CD4-positive, alpha-beta memory T cell (primary cell): ENCODE results near the gene PLIN4. TPM values are rescaled to one million over a fixed set of nuclear protein-coding genes. Genes with fewer than 3 reads are reported as not detected.

ENCODE experiments used
- CTCF ChIA-PET: fragments of 350-600 bp; sonication (Branson Sonifier 250); formaldehyde crosslinking; loops from one replicate; lab custom pipeline; 2021; ENCODE audit warnings: inconsistent platforms; ENCODE audit not compliant: partially characterized antibody; lab: Charles Lee
- POLR2A ChIA-PET: fragments of 350-600 bp; sonication (Branson Sonifier 250); formaldehyde crosslinking; loops from one replicate; lab custom pipeline; 2021; ENCODE audit not compliant: partially characterized antibody; lab: Charles Lee
- DNase-seq, 5 donors: peaks; one replicate each; pipeline versions ENCODE4 v3.0.0 to v3.0.0-alpha.2; 2020 to 2022; ENCODE audit warnings: mixed read lengths in 1 of 5
- H3K27ac ChIP-seq: one replicate; pipeline ENCODE4 v1.7.0; 2013; ENCODE audit warnings: low read depth, low read length
- H3K27me3 ChIP-seq: 2 replicates; pipeline ENCODE4 v1.7.0; 2013; ENCODE audit warnings: mild to moderate bottlenecking, low read length, moderate library complexity; ENCODE audit not compliant: insufficient read depth
- H3K36me3 ChIP-seq: 2 replicates; pipeline ENCODE4 v1.7.0; 2013; ENCODE audit warnings: mild to moderate bottlenecking, low read length, moderate library complexity; ENCODE audit not compliant: insufficient read depth
- H3K4me1 ChIP-seq: 2 replicates; pipeline ENCODE4 v1.7.0; 2013; ENCODE audit warnings: mild to moderate bottlenecking, low read length, moderate library complexity; ENCODE audit not compliant: insufficient read depth
- H3K4me3 ChIP-seq, 2 donors: one replicate each; pipeline ENCODE4 v1.7.0; 2013; ENCODE audit warnings: low read length in 2 of 2, mild to moderate bottlenecking in 1 of 2
- H3K9me3 ChIP-seq, 2 donors: one replicate each; pipeline ENCODE4 v1.7.0; 2013; ENCODE audit warnings: low read length in 2 of 2, control low read depth in 1 of 2; ENCODE audit not compliant: control insufficient read depth in 1 of 2
- H3K27ac Mint-ChIP-seq, 7 donors: one replicate each; pipeline ENCODE4 v1.8.0; 2020 to 2021; ENCODE audit warnings: mixed read lengths in 7 of 7, mild to moderate bottlenecking in 6 of 7, inconsistent platforms in 3 of 7, moderate library complexity in 3 of 7
- H3K27me3 Mint-ChIP-seq, 2 donors: one replicate each; pipeline ENCODE4 v1.8.0; 2020 to 2021; ENCODE audit warnings: mixed read lengths in 2 of 2
- H3K36me3 Mint-ChIP-seq, 2 donors: one replicate each; pipeline ENCODE4 v1.8.0; 2020 to 2021; ENCODE audit warnings: mixed read lengths in 2 of 2, inconsistent platforms in 1 of 2, mild to moderate bottlenecking in 1 of 2
- H3K4me1 Mint-ChIP-seq, 4 donors: one replicate each; pipeline ENCODE4 v1.8.0; 2020 to 2021; ENCODE audit warnings: mixed read lengths in 4 of 4, mild to moderate bottlenecking in 1 of 4
- H3K4me3 Mint-ChIP-seq, 8 donors: one replicate each; pipeline ENCODE4 v1.8.0; 2020 to 2021; ENCODE audit warnings: mixed read lengths in 8 of 8, mild to moderate bottlenecking in 7 of 8, moderate library complexity in 6 of 8, inconsistent platforms in 3 of 8
- H3K9me3 Mint-ChIP-seq, 8 donors: one replicate each; pipeline ENCODE4 v1.8.0; 2020 to 2021; ENCODE audit warnings: mixed read lengths in 8 of 8, mild to moderate bottlenecking in 5 of 8, inconsistent platforms in 3 of 8, moderate library complexity in 1 of 8
- intact Hi-C: fragments of 100-400 bp; cut with micrococcal nuclease; formaldehyde crosslinking; loops from one replicate; pipeline ENCODE4 v1.15.1; 2023
- polyA plus RNA-seq, 2 donors: library from polyadenylated mRNA; unstranded; fragments of 300-500 nt; fragmentation: Illumina TruSeq; gene quantifications; one replicate each; pipeline ENCODE4 v1.2.3, GENCODE V29; 2021
- total RNA-seq, 2 experiments: library from RNA; stranded (reverse); gene quantifications; one replicate each; pipeline ENCODE4 v1.2.3, GENCODE V29; 2021

The PLIN4 gene
- total and polyA plus RNA-seq, 4 experiments from 2014 or later = 0.14 to 0.22 (median 0.17) TPM; not detected in 1

DNA sequence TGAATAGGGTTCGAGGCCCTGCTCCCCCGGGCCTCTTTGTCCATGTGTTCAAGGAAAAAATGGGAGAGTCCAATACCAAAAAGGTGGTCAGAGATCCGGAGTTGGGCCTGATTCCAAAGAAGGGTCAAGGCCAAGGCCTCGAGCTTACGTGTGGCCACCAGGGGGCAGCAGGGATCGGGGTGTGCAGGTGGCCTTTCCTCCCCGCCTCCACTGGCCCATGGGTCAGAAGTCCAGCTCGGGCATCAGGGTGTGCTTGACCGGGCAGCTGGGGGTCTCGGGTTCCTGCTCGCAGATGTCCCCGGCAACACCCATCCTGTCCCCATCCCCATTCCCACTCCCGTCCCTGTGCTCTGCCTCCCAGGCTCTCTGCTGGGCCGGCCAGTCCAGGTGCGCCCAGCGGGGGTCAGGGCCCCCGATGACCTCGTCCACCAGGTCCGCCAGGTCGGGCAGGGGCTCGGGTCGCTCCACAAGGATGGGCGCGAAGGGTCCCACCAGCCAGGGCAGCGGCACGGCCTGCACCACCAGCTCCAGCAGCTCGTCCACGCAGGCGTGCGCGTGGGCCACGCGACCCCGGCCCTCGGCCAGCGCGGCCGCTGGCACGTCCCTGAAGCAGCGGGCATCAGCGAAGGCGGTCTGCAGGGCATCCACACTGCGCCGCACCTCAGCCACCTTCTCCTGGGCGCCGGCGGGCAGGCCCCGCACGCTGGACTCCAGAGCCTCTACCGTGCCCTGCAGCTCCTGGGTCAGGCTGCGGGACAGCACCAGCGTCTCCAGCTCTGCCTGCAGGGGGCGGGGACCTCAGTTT is 5.2 kb upstream of the PLIN4 start:
- ChIA-PET CTCF (interaction anchor here (0.8 to 1.3 kb wide), 4 partner anchors 11 to 112 kb away, joined by 3 to 4 read pairs (median 4); partner anchors contain the start of gene PLIN5), POLR2A (no interaction called here)
- peak in 1 of 5 donors; percentile 10 for DNase-seq
- Histone ChIP-seq H3K27me3 (no peaks in the 10 kb centered on the region), H3K27ac (no peak overlapping the region), H3K4me3 (no peak overlapping the region), H3K9me3 (no peaks in the 10 kb centered on the region), H3K36me3 (no peaks in the 10 kb centered on the region), H3K4me1 (no peaks in the 10 kb centered on the region)
- no peaks in the 10 kb centered on the region for H3K36me3 Mint-ChIP-seq
- H3K9me3 Mint-ChIP-seq = peaks cover 0 to 2% (median 0%) of the 10 kb centered on the region in 8 donors
- peaks cover 7 to 10% of the 10 kb centered on the region in 2 donors for H3K27me3 Mint-ChIP-seq
- H3K4me1 Mint-ChIP-seq = no peaks in the 10 kb centered on the region
- no peak overlapping the region for H3K4me3 Mint-ChIP-seq
- intact Hi-C loops = no loop called here
- H3K27ac Mint-ChIP-seq = peak overlapping the region in 1 of 7 donors; percentile 29

DNA sequence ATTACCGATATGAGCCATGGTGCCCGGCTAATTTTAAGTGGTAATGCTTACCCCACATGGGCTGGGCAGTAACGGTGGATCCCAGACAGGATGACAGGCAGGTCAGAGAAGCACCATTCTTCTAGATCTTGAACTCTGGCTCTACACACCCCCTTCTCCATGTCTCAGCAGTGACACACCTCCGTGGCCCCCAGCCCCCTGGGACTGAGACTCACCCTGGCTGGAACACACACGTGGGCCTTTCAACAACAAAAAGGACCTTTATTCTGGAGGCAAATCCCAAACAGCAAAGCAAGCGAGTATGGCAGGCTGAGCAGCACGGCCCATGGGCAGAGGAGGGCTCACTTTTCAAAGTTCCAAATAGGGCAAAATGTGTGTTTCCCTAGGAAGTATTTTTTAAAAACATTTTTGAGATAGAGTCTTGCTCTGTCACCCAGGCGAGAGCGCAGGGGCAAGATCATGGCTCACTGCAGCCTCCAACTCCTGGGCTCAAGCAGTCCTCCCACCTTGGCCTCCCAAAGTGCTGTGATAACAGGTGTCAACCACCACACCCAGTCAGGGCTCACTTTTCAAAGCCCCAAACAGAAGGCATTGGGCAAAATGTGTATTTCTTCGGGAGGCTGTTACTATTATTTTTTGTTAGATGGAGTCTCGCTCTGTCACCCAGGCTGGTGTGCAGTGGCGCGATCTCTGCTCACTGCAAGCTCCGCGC is 4.2 kb upstream of the PLIN4 start:
- no peak for DNase-seq

DNA sequence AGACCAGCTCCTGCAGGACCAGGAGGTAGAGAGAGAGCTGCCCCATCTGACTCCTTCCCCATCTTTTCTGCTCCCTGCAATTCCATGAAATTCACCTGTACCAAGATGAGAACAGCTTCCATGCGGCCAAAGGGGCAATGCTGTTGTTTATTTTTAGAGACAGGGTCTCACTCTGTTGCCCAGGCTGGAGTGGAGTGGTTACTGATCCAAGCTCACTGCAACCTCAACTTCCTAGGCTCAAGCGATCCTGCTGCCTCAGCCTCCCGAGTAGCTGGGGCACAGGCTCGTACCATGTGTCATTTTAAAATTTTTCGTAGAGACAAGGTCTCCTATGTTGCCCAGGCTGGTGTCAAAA is 3.6 kb upstream of the PLIN4 start:
- H3K27ac ChIP-seq = no peak overlapping the region
- no peak overlapping the region for H3K4me3 ChIP-seq
- H3K36me3 ChIP-seq = no peaks in the 10 kb centered on the region
- Mint-ChIP-seq H3K27me3 (peaks cover 7 to 8% of the 10 kb centered on the region in 2 donors), H3K27ac (no peak overlapping the region), H3K4me1 (no peaks in the 10 kb centered on the region), H3K4me3 (no peak overlapping the region), H3K36me3 (no peaks in the 10 kb centered on the region), H3K9me3 (peaks cover 0 to 2% (median 0%) of the 10 kb centered on the region in 8 donors)
- ChIA-PET CTCF (interaction anchor here (1.0 to 1.5 kb wide), 2 partner anchors 14 to 157 kb away, joined by 3 read pairs; no protein-coding TSS in a partner anchor), POLR2A (no interaction called here)
- no peaks in the 10 kb centered on the region for H3K27me3 ChIP-seq
- no peaks in the 10 kb centered on the region for H3K4me1 ChIP-seq
- H3K9me3 ChIP-seq = no peaks in the 10 kb centered on the region
- intact Hi-C loops = no loop called here
- no peak for DNase-seq

More for the DNA sequence above, 4.2 kb upstream of the PLIN4 start:
- Mint-ChIP-seq H3K27ac (no peak overlapping the region), H3K4me1 (no peaks in the 10 kb centered on the region), H3K36me3 (no peaks in the 10 kb centered on the region), H3K4me3 (no peak overlapping the region), H3K9me3 (peaks cover 0 to 2% (median 0%) of the 10 kb centered on the region in 8 donors), H3K27me3 (peaks cover 7 to 8% of the 10 kb centered on the region in 2 donors)
- no peaks in the 10 kb centered on the region for H3K27me3 ChIP-seq
- intact Hi-C loops = no loop called here
- ChIA-PET CTCF (interaction anchor here (0.8 to 1.2 kb wide), 4 partner anchors 12 to 157 kb away, joined by 3 to 4 read pairs (median 4); partner anchors contain the start of gene PLIN5), POLR2A (no interaction called here)
- no peaks in the 10 kb centered on the region for H3K9me3 ChIP-seq
- H3K4me1 ChIP-seq = no peaks in the 10 kb centered on the region
- no peaks in the 10 kb centered on the region for H3K36me3 ChIP-seq
- H3K4me3 ChIP-seq = no peak overlapping the region
- H3K27ac ChIP-seq = no peak overlapping the region

DNA sequence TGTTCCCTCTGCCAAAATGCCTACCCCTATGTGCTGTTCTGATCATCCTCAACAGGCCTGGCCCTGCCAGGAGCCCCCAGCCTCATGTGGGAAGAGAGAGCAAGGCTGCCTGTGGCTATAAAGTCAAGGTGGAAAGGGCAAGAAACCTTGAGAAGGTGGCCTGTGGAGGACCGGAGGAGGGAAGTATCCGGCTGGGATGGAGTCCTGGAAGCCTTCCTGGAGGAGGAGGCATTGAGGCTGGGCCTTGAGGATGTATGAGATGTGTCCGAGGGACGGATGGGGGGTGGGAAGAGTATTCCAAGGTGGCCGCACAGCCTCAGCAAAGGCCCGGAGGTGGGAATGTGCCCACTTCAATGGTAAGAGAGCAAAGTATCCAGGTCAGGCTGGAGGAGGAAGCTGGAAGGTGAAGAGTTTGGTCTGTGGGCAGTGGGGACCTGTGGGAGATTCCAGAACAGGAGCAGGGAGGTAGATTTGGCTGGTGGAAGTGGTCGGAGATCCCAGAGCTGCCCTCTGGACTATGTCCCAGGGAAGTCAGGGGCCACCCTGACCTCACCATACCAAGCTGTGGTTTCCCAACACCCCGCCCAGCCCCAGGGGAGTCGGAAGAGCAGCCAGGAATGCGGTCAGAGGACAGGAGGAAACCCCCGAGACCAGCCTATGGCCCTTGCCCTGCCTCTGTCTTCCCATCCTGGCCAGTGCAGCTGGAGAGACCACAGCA is 3.0 kb upstream of the PLIN4 start:
- peaks cover 7 to 8% of the 10 kb centered on the region in 2 donors for H3K27me3 Mint-ChIP-seq
- no peaks in the 10 kb centered on the region for H3K4me1 Mint-ChIP-seq
- no peak overlapping the region for H3K4me3 Mint-ChIP-seq
- peaks cover 0 to 2% (median 0%) of the 10 kb centered on the region in 8 donors for H3K9me3 Mint-ChIP-seq
- ChIA-PET POLR2A (no interaction called here), CTCF (interaction anchor here (1.0 to 1.5 kb wide), 2 partner anchors 14 to 156 kb away, joined by 3 read pairs; no protein-coding TSS in a partner anchor)
- H3K27me3 ChIP-seq = no peaks in the 10 kb centered on the region
- DNase-seq = no peak
- no peaks in the 10 kb centered on the region for H3K36me3 Mint-ChIP-seq
- no peaks in the 10 kb centered on the region for H3K36me3 ChIP-seq
- intact Hi-C loops = no loop called here
- H3K4me1 ChIP-seq = no peaks in the 10 kb centered on the region
- no peak overlapping the region for H3K27ac ChIP-seq
- H3K27ac Mint-ChIP-seq = peak overlapping the region in 1 of 7 donors; percentile 50
- H3K9me3 ChIP-seq = no peaks in the 10 kb centered on the region
- no peak overlapping the region for H3K4me3 ChIP-seq

DNA sequence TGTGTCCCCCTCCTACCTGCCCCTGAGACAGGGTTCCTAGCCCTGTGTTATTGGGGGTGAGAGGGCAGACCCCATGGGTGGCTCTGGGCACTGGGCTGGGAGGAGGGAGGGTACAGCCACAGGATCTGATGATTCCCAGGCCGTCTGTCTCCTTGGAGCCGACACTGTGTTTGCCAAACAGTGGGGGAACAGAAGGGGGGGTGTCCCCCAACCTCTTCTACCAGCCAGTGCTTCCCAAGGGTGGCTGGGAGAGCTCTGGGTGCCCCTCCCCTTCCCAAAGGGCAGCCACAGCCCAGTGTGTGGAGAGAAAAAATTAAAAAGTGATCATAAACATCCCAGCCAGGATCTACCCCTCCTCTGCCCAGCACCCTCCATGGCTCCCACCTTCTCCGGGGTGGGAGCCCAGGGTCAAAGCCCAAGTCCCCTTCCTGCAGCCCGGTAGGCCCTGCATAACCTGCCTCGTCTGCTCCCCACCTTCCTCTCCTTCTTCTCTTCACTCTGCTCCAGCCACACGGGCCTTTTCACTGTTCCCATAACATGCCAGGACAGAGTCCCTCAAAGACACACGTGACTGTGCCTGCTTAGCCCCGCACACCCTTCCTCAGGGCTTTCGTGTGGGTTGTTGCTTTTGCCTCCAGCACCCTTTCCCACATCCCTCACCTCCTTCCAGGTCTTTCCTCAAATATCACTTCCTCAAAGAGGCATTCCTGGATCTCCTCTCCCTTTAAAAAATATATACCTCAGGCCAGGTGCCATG is 1.4 kb upstream of the PLIN4 start:
- no peak overlapping the region for H3K4me3 ChIP-seq
- H3K4me1 ChIP-seq = no peaks in the 10 kb centered on the region
- no peak overlapping the region for H3K27ac ChIP-seq
- Mint-ChIP-seq H3K27me3 (peaks cover 6 to 7% of the 10 kb centered on the region in 2 donors), H3K9me3 (peaks cover 0 to 2% (median 0%) of the 10 kb centered on the region in 8 donors), H3K4me3 (no peak overlapping the region), H3K4me1 (no peaks in the 10 kb centered on the region), H3K36me3 (no peaks in the 10 kb centered on the region), H3K27ac (peak overlapping the region in 1 of 7 donors; percentile 59)
- ChIA-PET POLR2A (no interaction called here), CTCF (no interaction called here)
- no peak for DNase-seq
- no peaks in the 10 kb centered on the region for H3K27me3 ChIP-seq
- no peaks in the 10 kb centered on the region for H3K9me3 ChIP-seq
- no peaks in the 10 kb centered on the region for H3K36me3 ChIP-seq
- intact Hi-C loops = no loop called here

DNA sequence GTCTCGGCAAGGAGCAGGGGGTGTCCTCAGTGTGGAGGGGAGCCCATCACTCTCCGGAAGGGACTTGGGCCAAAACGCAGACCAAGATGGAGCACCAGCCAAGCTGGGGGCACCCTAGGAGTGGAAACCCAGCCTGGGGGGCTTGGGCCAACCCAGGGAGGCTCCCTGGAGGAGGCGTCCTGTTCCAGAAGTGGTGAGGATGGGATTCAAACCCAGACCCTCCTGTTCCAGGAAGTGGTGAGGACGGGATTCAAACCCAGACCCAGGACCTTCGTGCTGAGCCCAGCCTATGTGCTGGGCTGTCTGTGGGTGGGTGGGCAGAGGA is 848 bp upstream of the PLIN4 start:
- ChIA-PET CTCF (no interaction called here), POLR2A (no interaction called here)
- Histone ChIP-seq H3K27me3 (no peaks in the 10 kb centered on the region), H3K4me3 (no peak overlapping the region), H3K27ac (no peak overlapping the region), H3K36me3 (no peaks in the 10 kb centered on the region), H3K9me3 (no peaks in the 10 kb centered on the region), H3K4me1 (no peaks in the 10 kb centered on the region)
- Mint-ChIP-seq H3K36me3 (no peaks in the 10 kb centered on the region), H3K9me3 (peaks cover 0 to 2% (median 0%) of the 10 kb centered on the region in 8 donors), H3K27me3 (peaks cover 6 to 7% of the 10 kb centered on the region in 2 donors), H3K27ac (no peak overlapping the region), H3K4me1 (no peaks in the 10 kb centered on the region), H3K4me3 (no peak overlapping the region)
- DNase-seq = no peak
- intact Hi-C loops = no loop called here
